K562 (cell line): Measurements from ENCODE around the gene CCPG1. TPM values are rescaled to one million over a fixed set of nuclear protein-coding genes. Genes with fewer than 3 reads are reported as not detected.

ENCODE experiments used
- DLX4 ChIP-seq: fragments of 250-450 bp; sonication (Bioruptor Pico); IDR thresholded peaks from 2 replicates; pipeline ENCODE4 v1.6.1; 2021; ENCODE audit warnings: mild to moderate bottlenecking
- ETV5 ChIP-seq: sonication (generic); formaldehyde crosslinking; IDR thresholded peaks from 2 replicates; pipeline ENCODE4 v1.4.0; 2020; ENCODE audit warnings: low read depth, mild to moderate bottlenecking, missing genetic modification reagents
- ETV6 ChIP-seq, 3 experiments: fragments of 150-350 bp in 1 of 3; sonication (generic) in 1 of 3; formaldehyde crosslinking in 1 of 3; IDR thresholded peaks; 2 replicates each; pipeline versions ENCODE4 v1.6.1 to v1.8.0; 2014 to 2022; ENCODE audit warnings: borderline replicate concordance in 2 of 3, low read depth in 2 of 3, antibody characterized with exemption in 1 of 3, low read length in 1 of 3, mild to moderate bottlenecking in 1 of 3, missing genetic modification reagents in 1 of 3
- NFXL1 ChIP-seq: fragments of 450-650 bp; formaldehyde crosslinking; IDR thresholded peaks from 2 replicates; pipeline ENCODE4 v1.4.0; 2021; ENCODE audit warnings: mild to moderate bottlenecking
- PHF8 ChIP-seq: fragments of 200-600 bp; sonication (generic); IDR thresholded peaks from 2 replicates; pipeline ENCODE4 v1.6.1; 2012; ENCODE audit warnings: mixed run types, mild to moderate bottlenecking, inconsistent platforms, low read length, moderate library complexity, borderline replicate concordance
- POLR2AphosphoS5 ChIP-seq: IDR thresholded peaks from 2 replicates; pipeline ENCODE4 v1.6.1; 2011; ENCODE audit warnings: mild to moderate bottlenecking, low read depth, low read length, moderate library complexity; ENCODE audit not compliant: control insufficient read depth, insufficient read depth
- POLR2B ChIP-seq: fragments of 450-650 bp; IDR thresholded peaks from 2 replicates; pipeline ENCODE4 v1.6.1; 2018; ENCODE audit warnings: low read depth; ENCODE audit not compliant: partially characterized antibody
- POLR2G ChIP-seq: fragments of 200-400 bp; formaldehyde crosslinking; IDR thresholded peaks from 2 replicates; pipeline ENCODE4 v1.6.1; 2017; ENCODE audit warnings: low read depth, mild to moderate bottlenecking, antibody characterized with exemption, low read length, moderate library complexity
- RB1 ChIP-seq: fragments of 450-650 bp; IDR thresholded peaks from 2 replicates; pipeline ENCODE4 v1.6.1; 2017; ENCODE audit warnings: low read depth, mild to moderate bottlenecking
- RBFOX2 ChIP-seq: fragments of 200-400 bp; formaldehyde crosslinking; IDR thresholded peaks from 2 replicates; pipeline ENCODE4 v1.6.1; 2017; ENCODE audit warnings: low read depth, mild to moderate bottlenecking, low read length, moderate library complexity
- TAF1 ChIP-seq: IDR thresholded peaks from 2 replicates; pipeline ENCODE4 v1.6.1; 2011; ENCODE audit warnings: mild to moderate bottlenecking, low read length, moderate library complexity; ENCODE audit not compliant: insufficient read depth, control insufficient read depth, severe bottlenecking; ENCODE audit errors: extremely low read depth
- polyA plus RNA-seq, 8 experiments: library from polyadenylated mRNA; depleted of rRNA in 4 of 8; stranded (reverse) in 5 of 8; unstranded in 3 of 8; fragments of >200 nt; fragmentation: Nextera tagmentation in 2 of 8; fragmentation: Illumina TruSeq in 1 of 8; extraction: Ambion mirVana in 2 of 8; extraction: Trizol in 1 of 8; gene quantifications; 2 replicates each; pipeline versions ENCODE4 v1.2.1 to v1.2.3, GENCODE V29; 2011 to 2014; ENCODE audit warnings: inconsistent platforms in 1 of 8, missing spikeins in 1 of 8
- total RNA-seq, 7 experiments: library from RNA; depleted of rRNA in 6 of 7; stranded (reverse); fragments of >200 nt in 6 of 7; fragmentation: Illumina TruSeq in 2 of 7; extraction: Trizol in 2 of 7; gene quantifications; 2 replicates each; pipeline versions ENCODE4 v1.2.1 to v1.2.3, GENCODE V29; 2011 to 2021; ENCODE audit warnings: low replicate concordance in 1 of 7
- TF ChIP-seq, protein P1 (sequence below): fragments of 450-650 bp; IDR thresholded peaks from 2 replicates; pipeline ENCODE4 v1.7.1; 2018; ENCODE audit warnings: mild to moderate bottlenecking, low read depth; ENCODE audit not compliant: partially characterized antibody
- TF ChIP-seq, protein P2 (sequence below): fragments of 450-650 bp; IDR thresholded peaks from 2 replicates; pipeline ENCODE4 v1.6.1; 2018; ENCODE audit not compliant: partially characterized antibody
- TF ChIP-seq, protein P3 (sequence below): conservative IDR thresholded peaks from 2 replicates; pipeline ENCODE4 v1.6.1; 2011; ENCODE audit warnings: low read depth, mild to moderate bottlenecking, low read length; ENCODE audit not compliant: control insufficient read depth

The CCPG1 gene
- total and polyA plus RNA-seq, 9 of the 15 experiments (the other 6 are each of a cell fraction or from before 2014, with no cell fraction given), result 33.0 to 54.9 (median 41.1) TPM

GRCh38 chr15:55318588-55319494 lies 89.3 kb downstream of the CCPG1 start, which contains the start of the genes PIGB and PIGBOS1 (continued):
- TF ChIP-seq DLX4 (no peak), PHF8 (peak; percentile 93), POLR2G (peak; percentile 95), NFXL1 (CRISPR knock-in tag) (no peak), POLR2B (peak; percentile 85), TAF1 (peak; percentile 91), RB1 (peak; percentile 83), POLR2AphosphoS5 (peak; percentile 82), RBFOX2 (peak; percentile 92), ETV5 (peak; percentile 95), ETV6 (IDR thresholded peaks at IDR 0.05; ENCODE audit: borderline replicate concordance in 1 of 2, low read depth in 2 of 2, low read length in 1 of 2) (no peak; a peak in 1 of 4 replicates), ETV6 (CRISPR knock-in tag; IDR thresholded peaks at IDR 0.05; ENCODE audit: borderline replicate concordance) (no peak)
- TF ChIP-seq, protein P1, sequence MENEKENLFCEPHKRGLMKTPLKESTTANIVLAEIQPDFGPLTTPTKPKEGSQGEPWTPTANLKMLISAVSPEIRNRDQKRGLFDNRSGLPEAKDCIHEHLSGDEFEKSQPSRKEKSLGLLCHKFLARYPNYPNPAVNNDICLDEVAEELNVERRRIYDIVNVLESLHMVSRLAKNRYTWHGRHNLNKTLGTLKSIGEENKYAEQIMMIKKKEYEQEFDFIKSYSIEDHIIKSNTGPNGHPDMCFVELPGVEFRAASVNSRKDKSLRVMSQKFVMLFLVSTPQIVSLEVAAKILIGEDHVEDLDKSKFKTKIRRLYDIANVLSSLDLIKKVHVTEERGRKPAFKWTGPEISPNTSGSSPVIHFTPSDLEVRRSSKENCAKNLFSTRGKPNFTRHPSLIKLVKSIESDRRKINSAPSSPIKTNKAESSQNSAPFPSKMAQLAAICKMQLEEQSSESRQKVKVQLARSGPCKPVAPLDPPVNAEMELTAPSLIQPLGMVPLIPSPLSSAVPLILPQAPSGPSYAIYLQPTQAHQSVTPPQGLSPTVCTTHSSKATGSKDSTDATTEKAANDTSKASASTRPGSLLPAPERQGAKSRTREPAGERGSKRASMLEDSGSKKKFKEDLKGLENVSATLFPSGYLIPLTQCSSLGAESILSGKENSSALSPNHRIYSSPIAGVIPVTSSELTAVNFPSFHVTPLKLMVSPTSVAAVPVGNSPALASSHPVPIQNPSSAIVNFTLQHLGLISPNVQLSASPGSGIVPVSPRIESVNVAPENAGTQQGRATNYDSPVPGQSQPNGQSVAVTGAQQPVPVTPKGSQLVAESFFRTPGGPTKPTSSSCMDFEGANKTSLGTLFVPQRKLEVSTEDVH, result peak; percentile 81
- TF ChIP-seq, protein P2, sequence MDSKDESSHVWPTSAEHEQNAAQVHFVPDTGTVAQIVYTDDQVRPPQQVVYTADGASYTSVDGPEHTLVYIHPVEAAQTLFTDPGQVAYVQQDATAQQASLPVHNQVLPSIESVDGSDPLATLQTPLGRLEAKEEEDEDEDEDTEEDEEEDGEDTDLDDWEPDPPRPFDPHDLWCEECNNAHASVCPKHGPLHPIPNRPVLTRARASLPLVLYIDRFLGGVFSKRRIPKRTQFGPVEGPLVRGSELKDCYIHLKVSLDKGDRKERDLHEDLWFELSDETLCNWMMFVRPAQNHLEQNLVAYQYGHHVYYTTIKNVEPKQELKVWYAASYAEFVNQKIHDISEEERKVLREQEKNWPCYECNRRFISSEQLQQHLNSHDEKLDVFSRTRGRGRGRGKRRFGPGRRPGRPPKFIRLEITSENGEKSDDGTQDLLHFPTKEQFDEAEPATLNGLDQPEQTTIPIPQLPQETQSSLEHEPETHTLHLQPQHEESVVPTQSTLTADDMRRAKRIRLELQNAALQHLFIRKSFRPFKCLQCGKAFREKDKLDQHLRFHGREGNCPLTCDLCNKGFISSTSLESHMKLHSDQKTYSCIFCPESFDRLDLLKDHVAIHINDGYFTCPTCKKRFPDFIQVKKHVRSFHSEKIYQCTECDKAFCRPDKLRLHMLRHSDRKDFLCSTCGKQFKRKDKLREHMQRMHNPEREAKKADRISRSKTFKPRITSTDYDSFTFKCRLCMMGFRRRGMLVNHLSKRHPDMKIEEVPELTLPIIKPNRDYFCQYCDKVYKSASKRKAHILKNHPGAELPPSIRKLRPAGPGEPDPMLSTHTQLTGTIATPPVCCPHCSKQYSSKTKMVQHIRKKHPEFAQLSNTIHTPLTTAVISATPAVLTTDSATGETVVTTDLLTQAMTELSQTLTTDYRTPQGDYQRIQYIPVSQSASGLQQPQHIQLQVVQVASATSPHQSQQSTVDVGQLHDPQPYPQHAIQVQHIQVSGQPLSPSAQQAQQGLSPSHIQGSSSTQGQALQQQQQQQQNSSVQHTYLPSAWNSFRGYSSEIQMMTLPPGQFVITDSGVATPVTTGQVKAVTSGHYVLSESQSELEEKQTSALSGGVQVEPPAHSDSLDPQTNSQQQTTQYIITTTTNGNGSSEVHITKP, result peak; percentile 93
- TF ChIP-seq, protein P3, sequence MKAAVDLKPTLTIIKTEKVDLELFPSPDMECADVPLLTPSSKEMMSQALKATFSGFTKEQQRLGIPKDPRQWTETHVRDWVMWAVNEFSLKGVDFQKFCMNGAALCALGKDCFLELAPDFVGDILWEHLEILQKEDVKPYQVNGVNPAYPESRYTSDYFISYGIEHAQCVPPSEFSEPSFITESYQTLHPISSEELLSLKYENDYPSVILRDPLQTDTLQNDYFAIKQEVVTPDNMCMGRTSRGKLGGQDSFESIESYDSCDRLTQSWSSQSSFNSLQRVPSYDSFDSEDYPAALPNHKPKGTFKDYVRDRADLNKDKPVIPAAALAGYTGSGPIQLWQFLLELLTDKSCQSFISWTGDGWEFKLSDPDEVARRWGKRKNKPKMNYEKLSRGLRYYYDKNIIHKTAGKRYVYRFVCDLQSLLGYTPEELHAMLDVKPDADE, result 0 out of 2 replicates have a peak, but pooled peaks have one; percentile 25
